ENCODE data around the gene DTNB.

DNA sequence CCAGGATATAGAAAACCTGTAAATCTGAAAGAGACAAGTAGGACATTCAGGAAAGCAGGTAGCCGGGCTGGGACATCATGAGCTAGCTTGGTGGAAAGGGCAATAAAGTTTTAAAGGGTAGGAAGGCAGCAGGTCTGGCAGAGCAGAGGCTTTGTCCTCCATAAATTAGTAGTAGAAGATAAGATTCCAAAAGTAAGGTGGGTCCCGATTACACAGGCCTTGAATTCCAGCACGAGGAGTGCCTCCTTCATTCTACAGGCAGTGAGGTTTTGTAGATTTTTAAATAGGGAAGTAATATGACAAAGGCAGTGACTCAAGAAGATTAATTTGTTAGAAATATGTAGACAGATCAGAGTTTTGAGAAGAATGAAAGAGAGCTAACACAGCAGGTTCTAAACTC is 160.7 kb downstream of the DTNB start:
- TF ChIP-seq, protein P1, sequence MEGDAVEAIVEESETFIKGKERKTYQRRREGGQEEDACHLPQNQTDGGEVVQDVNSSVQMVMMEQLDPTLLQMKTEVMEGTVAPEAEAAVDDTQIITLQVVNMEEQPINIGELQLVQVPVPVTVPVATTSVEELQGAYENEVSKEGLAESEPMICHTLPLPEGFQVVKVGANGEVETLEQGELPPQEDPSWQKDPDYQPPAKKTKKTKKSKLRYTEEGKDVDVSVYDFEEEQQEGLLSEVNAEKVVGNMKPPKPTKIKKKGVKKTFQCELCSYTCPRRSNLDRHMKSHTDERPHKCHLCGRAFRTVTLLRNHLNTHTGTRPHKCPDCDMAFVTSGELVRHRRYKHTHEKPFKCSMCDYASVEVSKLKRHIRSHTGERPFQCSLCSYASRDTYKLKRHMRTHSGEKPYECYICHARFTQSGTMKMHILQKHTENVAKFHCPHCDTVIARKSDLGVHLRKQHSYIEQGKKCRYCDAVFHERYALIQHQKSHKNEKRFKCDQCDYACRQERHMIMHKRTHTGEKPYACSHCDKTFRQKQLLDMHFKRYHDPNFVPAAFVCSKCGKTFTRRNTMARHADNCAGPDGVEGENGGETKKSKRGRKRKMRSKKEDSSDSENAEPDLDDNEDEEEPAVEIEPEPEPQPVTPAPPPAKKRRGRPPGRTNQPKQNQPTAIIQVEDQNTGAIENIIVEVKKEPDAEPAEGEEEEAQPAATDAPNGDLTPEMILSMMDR (IDR thresholded peaks at IDR 0.05): no peak
- TF ChIP-seq POLR2A (IDR thresholded peaks at IDR 0.05) (no peak), EP300 (IDR thresholded peaks at IDR 0.05) (no peak)

All from ovary (tissue), 3 donors.